ENCODE measurements around the gene ECD.
"Not testable (repeated sequence)": the region's sequence is repeated elsewhere in the genome, so short reads cannot be mapped to it uniquely, and the experiment has no call there.

ECD gene

GRCh38 chr10:73119457-73119856 lies 48.4 kb downstream of the ECD start:
- no peak overlapping the region for H3K4me3 ChIP-seq (ENCODE audit: low read depth, low read length)
- no peak for TF ChIP-seq CTCF (IDR thresholded peaks at IDR 0.05; ENCODE audit: low read depth, low read length)

GRCh38 chr10:73117976-73118743 lies 49.6 kb downstream of the ECD start:
- no peak overlapping the region for H3K4me3 ChIP-seq (ENCODE audit: low read depth, low read length)
- TF ChIP-seq CTCF (IDR thresholded peaks at IDR 0.05; ENCODE audit: low read depth, low read length): no peak

- H3K4me3 ChIP-seq (ENCODE audit: low read depth, low read length): no peak overlapping the region
- TF ChIP-seq CTCF (IDR thresholded peaks at IDR 0.05; ENCODE audit: low read depth, low read length): no peak
Observed at GRCh38 chr10:73116017-73116416, 51.8 kb downstream of the ECD start.

GRCh38 chr10:73113551-73113950 lies 54.3 kb downstream of the ECD start:
- no peak for TF ChIP-seq CTCF (IDR thresholded peaks at IDR 0.05; ENCODE audit: low read depth, low read length)

GRCh38 chr10:73112032-73112431 lies 55.8 kb downstream of the ECD start:
- not testable (repeated sequence) for H3K4me3 ChIP-seq (ENCODE audit: low read depth, low read length)

More at GRCh38 chr10:73113551-73113950, 54.3 kb downstream of the ECD start:
- H3K4me3 ChIP-seq (ENCODE audit: low read depth, low read length): no peak overlapping the region

GRCh38 chr10:73110345-73110849 lies 57.4 kb downstream of the ECD start, which contains the start of gene NUDT13:
NUDT13 (plus strand) TSS chr10:73110455; CDS start chr10:73114366, 3,911 bp downstream.
- peak within 1 kb of the TSS; percentile 77 for H3K4me3 ChIP-seq (ENCODE audit: low read depth, low read length)
- no peak for TF ChIP-seq CTCF (IDR thresholded peaks at IDR 0.05; ENCODE audit: low read depth, low read length)

GRCh38 chr10:73109248-73109652 lies 58.6 kb downstream of the ECD start:
- H3K4me3 ChIP-seq (ENCODE audit: low read depth, low read length): not testable (repeated sequence)

- TF ChIP-seq CTCF (IDR thresholded peaks at IDR 0.05; ENCODE audit: low read depth, low read length): no peak
- H3K4me3 ChIP-seq (ENCODE audit: low read depth, low read length): no peak overlapping the region
Observed at GRCh38 chr10:73106301-73106700, 61.5 kb downstream of the ECD start.
